GM21515 (cell line): ENCODE measurements around the gene CASP4.
"Not testable (repeated sequence)": the region's sequence is repeated elsewhere in the genome, so short reads cannot be mapped to it uniquely, and the experiment has no call there.

Source experiments
- ATAC-seq: cut with Tn5 transposase; IDR thresholded peaks from one replicate; pipeline ENCODE4 v1.9.1; 2021; ENCODE audit not compliant: unreplicated experiment

CASP4 gene

GRCh38 chr11:104957280-104957679 is 11.1 kb downstream of the CASP4 start:
- ATAC-seq, result no peak

GRCh38 chr11:104956528-104956927 is 11.8 kb downstream of the CASP4 start:
- ATAC-seq, result no peak

GRCh38 chr11:104946907-104947306 is 21.5 kb downstream of the CASP4 start:
- peak; percentile 95 for ATAC-seq

GRCh38 chr11:104944076-104944475 is 24.3 kb downstream of the CASP4 start:
- no peak for ATAC-seq

- ATAC-seq, result no peak
Observed at GRCh38 chr11:104943561-104943960, 24.8 kb downstream of the CASP4 start.

GRCh38 chr11:104934594-104934993 is 33.8 kb downstream of the CASP4 start:
- ATAC-seq, result no peak

GRCh38 chr11:104934073-104934472 is 34.3 kb downstream of the CASP4 start:
- ATAC-seq, result not testable (repeated sequence)

- no peak for ATAC-seq
Observed at GRCh38 chr11:104928811-104929210, 39.6 kb downstream of the CASP4 start.

GRCh38 chr11:104926771-104927611 is 41.4 kb downstream of the CASP4 start:
- no peak for ATAC-seq

GRCh38 chr11:104925850-104926249 is 42.5 kb downstream of the CASP4 start:
- no peak for ATAC-seq

GRCh38 chr11:104918113-104918824 is 50.1 kb downstream of the CASP4 start:
- no peak for ATAC-seq

- no peak for ATAC-seq
Observed at GRCh38 chr11:104917271-104918112, 50.9 kb downstream of the CASP4 start.

GRCh38 chr11:104916442-104916841 is 51.9 kb downstream of the CASP4 start:
- no peak for ATAC-seq

- ATAC-seq, result no peak
Observed at GRCh38 chr11:104912102-104912501, 56.3 kb downstream of the CASP4 start.

- peak; percentile 21 for ATAC-seq
Observed at GRCh38 chr11:104908186-104908531, 60.2 kb downstream of the CASP4 start.

- ATAC-seq, result peak; percentile 81
Observed at GRCh38 chr11:104907521-104908185, 60.7 kb downstream of the CASP4 start.

GRCh38 chr11:104905271-104905670 is 63.1 kb downstream of the CASP4 start:
- no peak for ATAC-seq

GRCh38 chr11:104899226-104899625 is 69.1 kb downstream of the CASP4 start:
- no peak for ATAC-seq

GRCh38 chr11:104898685-104899013 is 69.7 kb downstream of the CASP4 start:
- ATAC-seq, result no peak

GRCh38 chr11:104897891-104898684 is 70.3 kb downstream of the CASP4 start, which contains the start of gene CASP12:
CASP12 (minus strand) TSS chr11:104898460.
- ATAC-seq, result no peak
